Central memory CD8-positive, alpha-beta T cell (primary cell): ENCODE data around the gene CEP350.

Experiments
- ATAC-seq: fragments of 150-1000 bp; cut with Tn5 transposase; replicated peaks from 2 replicates; pipeline ENCODE4 v1.10.0; 2022; ENCODE audit warnings: mild to moderate bottlenecking, moderate FRiP score, moderate number of reproducible peaks; ENCODE audit not compliant: poor library complexity, severe bottlenecking; ENCODE audit errors: extremely low read depth
- DNase-seq, 2 donors: peaks; one replicate each; pipeline ENCODE4 v3.0.0; 2021; ENCODE audit warnings: low spot score in 2 of 2
- H3K27ac Mint-ChIP-seq: one replicate; pipeline ENCODE4 v1.8.0; 2022; ENCODE audit warnings: low read depth, mild to moderate bottlenecking, moderate library complexity, mixed read lengths
- H3K27me3 Mint-ChIP-seq: one replicate; pipeline ENCODE4 v1.8.0; 2022; ENCODE audit warnings: mixed read lengths
- H3K36me3 Mint-ChIP-seq: one replicate; pipeline ENCODE4 v1.8.0; 2022; ENCODE audit warnings: mild to moderate bottlenecking, moderate library complexity, mixed read lengths; ENCODE audit not compliant: insufficient read depth
- H3K4me1 Mint-ChIP-seq: one replicate; pipeline ENCODE4 v1.8.0; 2022; ENCODE audit warnings: mixed read lengths
- H3K4me3 Mint-ChIP-seq: one replicate; pipeline ENCODE4 v1.8.0; 2022; ENCODE audit warnings: mild to moderate bottlenecking, moderate library complexity, mixed read lengths
- H3K9me3 Mint-ChIP-seq: one replicate; pipeline ENCODE4 v1.8.0; 2022; ENCODE audit warnings: mixed read lengths

The CEP350 gene

GRCh38 chr1:180163041-180163440 lies 208.4 kb downstream of the CEP350 start:
- DNase-seq: no peak
- no peak for ATAC-seq
- no peak overlapping the region for H3K27ac Mint-ChIP-seq
- H3K27me3 Mint-ChIP-seq: no peaks in the 10 kb centered on the region
- H3K4me3 Mint-ChIP-seq: no peak overlapping the region
- no peaks in the 10 kb centered on the region for H3K9me3 Mint-ChIP-seq
- peaks cover 30% of the 10 kb centered on the region for H3K4me1 Mint-ChIP-seq
- H3K36me3 Mint-ChIP-seq: no peaks in the 10 kb centered on the region
